H9 (cell line): ENCODE results near the gene IRF4. TPM values are rescaled to one million over a fixed set of nuclear protein-coding genes. Genes with fewer than 3 reads are reported as not detected.

Experiments
- DNase-seq: peaks from one replicate; pipeline ENCODE4 v3.0.0-alpha.2; 2017
- H2AFZ ChIP-seq: one replicate; pipeline ENCODE4 v1.6.1; 2013; ENCODE audit warnings: mild to moderate bottlenecking, low read length, control low read depth, moderate library complexity
- H2AK5ac ChIP-seq: 2 replicates; pipeline ENCODE4 v1.6.1; 2013; ENCODE audit warnings: low read length, control low read depth, mixed read lengths; ENCODE audit not compliant: insufficient read length
- H2BK120ac ChIP-seq: one replicate; pipeline ENCODE4 v1.6.1; 2013; ENCODE audit warnings: low read depth, mild to moderate bottlenecking, low read length, control low read depth, inconsistent platforms; ENCODE audit not compliant: poor library complexity, severe bottlenecking
- H2BK12ac ChIP-seq: 2 replicates; pipeline ENCODE4 v1.6.1; 2013; ENCODE audit warnings: low read length, control low read depth, mixed read lengths, low read depth; ENCODE audit not compliant: insufficient read length
- H2BK15ac ChIP-seq: 2 replicates; pipeline ENCODE4 v1.6.1; 2013; ENCODE audit warnings: low read depth, low read length, control low read depth
- H2BK20ac ChIP-seq: one replicate; pipeline ENCODE4 v1.6.1; 2013; ENCODE audit warnings: low read depth, mild to moderate bottlenecking, low read length, control low read depth, inconsistent platforms; ENCODE audit not compliant: poor library complexity, severe bottlenecking
- H2BK5ac ChIP-seq: 2 replicates; pipeline ENCODE4 v1.6.1; 2013; ENCODE audit warnings: low read length, control low read depth, mixed read lengths; ENCODE audit not compliant: insufficient read length
- H3K14ac ChIP-seq: 2 replicates; pipeline ENCODE4 v1.6.1; 2013; ENCODE audit warnings: low read length, control low read depth; ENCODE audit not compliant: insufficient read depth
- H3K18ac ChIP-seq: 2 replicates; pipeline ENCODE4 v1.6.1; 2013; ENCODE audit warnings: low read depth, mild to moderate bottlenecking, mixed read lengths, low read length, control low read depth; ENCODE audit not compliant: insufficient read length
- H3K23ac ChIP-seq: 2 replicates; pipeline ENCODE4 v1.6.1; 2013; ENCODE audit warnings: low read length, control low read depth, mixed read lengths, low read depth; ENCODE audit not compliant: insufficient read length
- H3K23me2 ChIP-seq: 2 replicates; pipeline ENCODE4 v1.6.1; 2013; ENCODE audit warnings: low read depth, mild to moderate bottlenecking, mixed read lengths, low read length, control low read depth; ENCODE audit not compliant: insufficient read length, poor library complexity, severe bottlenecking
- H3K27ac ChIP-seq: 2 replicates; pipeline ENCODE4 v1.5.1; 2013; ENCODE audit warnings: low read length, control low read depth, mixed read lengths, low read depth; ENCODE audit not compliant: insufficient read length
- H3K27me3 ChIP-seq: 2 replicates; pipeline ENCODE4 v1.6.1; 2013; ENCODE audit warnings: low read length, control low read depth, inconsistent platforms; ENCODE audit not compliant: insufficient read depth
- H3K4ac ChIP-seq: 2 replicates; pipeline ENCODE4 v1.6.1; 2013; ENCODE audit warnings: low read depth, mild to moderate bottlenecking, control low read depth, inconsistent platforms, low read length, moderate library complexity
- H3K4me1 ChIP-seq: 2 replicates; pipeline ENCODE4 v1.6.1; 2013; ENCODE audit warnings: low read length, control low read depth, inconsistent platforms; ENCODE audit not compliant: insufficient read depth
- H3K4me2 ChIP-seq: 2 replicates; pipeline ENCODE4 v1.6.1; 2013; ENCODE audit warnings: low read length, control low read depth, mixed read lengths; ENCODE audit not compliant: insufficient read length, insufficient read depth
- H3K56ac ChIP-seq: 2 replicates; pipeline ENCODE4 v1.6.1; 2013; ENCODE audit warnings: low read depth, mild to moderate bottlenecking, mixed read lengths, low read length, control low read depth; ENCODE audit not compliant: insufficient read length
- H3K79me1 ChIP-seq: 2 replicates; pipeline ENCODE4 v1.6.1; 2013; ENCODE audit warnings: low read depth, mild to moderate bottlenecking, moderate library complexity, low read length, control low read depth, inconsistent platforms; ENCODE audit not compliant: insufficient read depth, poor library complexity, severe bottlenecking
- H3K79me2 ChIP-seq: 2 replicates; pipeline ENCODE4 v1.6.1; 2013; ENCODE audit warnings: low read length, control low read depth, inconsistent platforms; ENCODE audit not compliant: insufficient read depth
- H3K9ac ChIP-seq: 2 replicates; pipeline ENCODE4 v1.6.1; 2013; ENCODE audit warnings: low read length, control low read depth, mixed read lengths; ENCODE audit not compliant: insufficient read length; ENCODE audit errors: extremely low read depth
- H3K9me3 ChIP-seq: one replicate; pipeline ENCODE4 v1.6.1; 2013; ENCODE audit warnings: low read depth, low read length, inconsistent platforms; ENCODE audit not compliant: control insufficient read depth
- H3T11ph ChIP-seq: one replicate; pipeline ENCODE4 v1.6.1; 2013; ENCODE audit warnings: mild to moderate bottlenecking, low read length, control low read depth, inconsistent platforms
- H4K20me1 ChIP-seq: one replicate; pipeline ENCODE4 v1.6.1; 2013; ENCODE audit not compliant: control insufficient read depth, insufficient read length, insufficient read depth
- H4K5ac ChIP-seq: 2 replicates; pipeline ENCODE4 v1.6.1; 2013; ENCODE audit warnings: low read depth, mild to moderate bottlenecking, mixed read lengths, low read length, control low read depth; ENCODE audit not compliant: insufficient read length
- H4K8ac ChIP-seq: replicated peaks from 2 replicates; pipeline ENCODE4 v1.6.1; 2013; ENCODE audit warnings: low read length, control low read depth, mixed read lengths, low read depth; ENCODE audit not compliant: insufficient read length
- H4K91ac ChIP-seq: 2 replicates; pipeline ENCODE4 v1.6.1; 2013; ENCODE audit warnings: low read depth, mild to moderate bottlenecking, moderate library complexity, mixed read lengths, low read length, control low read depth; ENCODE audit not compliant: insufficient read length
- H3K27ac Mint-ChIP-seq, 3 experiments: 2 replicates in 2 of 3; 3 replicates in 1 of 3; pipeline ENCODE4 v1.8.0; 2020 to 2021; ENCODE audit warnings: mixed read lengths in 3 of 3, mild to moderate bottlenecking in 1 of 3, moderate library complexity in 1 of 3
- H3K27me3 Mint-ChIP-seq: 2 replicates; pipeline ENCODE4 v1.8.0; 2021; ENCODE audit warnings: low read depth, mild to moderate bottlenecking, moderate library complexity, mixed read lengths
- H3K36me3 Mint-ChIP-seq, 3 experiments: 2 replicates in 2 of 3; 3 replicates in 1 of 3; pipeline ENCODE4 v1.8.0; 2020 to 2021; ENCODE audit warnings: low read depth in 3 of 3, mixed read lengths in 3 of 3; ENCODE audit not compliant: insufficient read depth in 1 of 3
- H3K4me1 Mint-ChIP-seq, 2 experiments: 2 replicates each; pipeline ENCODE4 v1.8.0; 2020; ENCODE audit warnings: mixed read lengths in 2 of 2
- H3K4me3 Mint-ChIP-seq, 2 experiments: 2 replicates in 1 of 2; 3 replicates in 1 of 2; pipeline ENCODE4 v1.8.0; 2020 to 2021; ENCODE audit warnings: mild to moderate bottlenecking in 2 of 2, mixed read lengths in 2 of 2, moderate library complexity in 1 of 2
- H3K9me3 Mint-ChIP-seq, 2 experiments: 2 replicates in 1 of 2; 3 replicates in 1 of 2; pipeline ENCODE4 v1.8.0; 2020; ENCODE audit warnings: mild to moderate bottlenecking in 2 of 2, mixed read lengths in 2 of 2, moderate library complexity in 1 of 2
- CTCF ChIP-seq: fragments of 200-600 bp; sonication (generic); conservative IDR thresholded peaks from 3 replicates; pipeline ENCODE4 v1.8.0; 2021; ENCODE audit warnings: antibody characterized with exemption, mild to moderate bottlenecking
- WGBS: extraction: QIAGEN DNeasy Blood & Tissue Kit; methylation state at CpG from one replicate; pipeline ENCODE4 v1.1.7; 2013; ENCODE audit warnings: missing lambda C conversion rate, low lambda C conversion rate, mixed read lengths; ENCODE audit not compliant: insufficient read length; ENCODE audit errors: extremely low coverage; 5-methylcytosine and 5-hydroxymethylcytosine counted together
- total RNA-seq: library from RNA; stranded (reverse); gene quantifications from 2 replicates; pipeline ENCODE4 v1.2.1, GENCODE V29; 2021

IRF4 gene
- total RNA-seq, 1 experiment from 2014 or later, result 0.31 TPM

DNA sequence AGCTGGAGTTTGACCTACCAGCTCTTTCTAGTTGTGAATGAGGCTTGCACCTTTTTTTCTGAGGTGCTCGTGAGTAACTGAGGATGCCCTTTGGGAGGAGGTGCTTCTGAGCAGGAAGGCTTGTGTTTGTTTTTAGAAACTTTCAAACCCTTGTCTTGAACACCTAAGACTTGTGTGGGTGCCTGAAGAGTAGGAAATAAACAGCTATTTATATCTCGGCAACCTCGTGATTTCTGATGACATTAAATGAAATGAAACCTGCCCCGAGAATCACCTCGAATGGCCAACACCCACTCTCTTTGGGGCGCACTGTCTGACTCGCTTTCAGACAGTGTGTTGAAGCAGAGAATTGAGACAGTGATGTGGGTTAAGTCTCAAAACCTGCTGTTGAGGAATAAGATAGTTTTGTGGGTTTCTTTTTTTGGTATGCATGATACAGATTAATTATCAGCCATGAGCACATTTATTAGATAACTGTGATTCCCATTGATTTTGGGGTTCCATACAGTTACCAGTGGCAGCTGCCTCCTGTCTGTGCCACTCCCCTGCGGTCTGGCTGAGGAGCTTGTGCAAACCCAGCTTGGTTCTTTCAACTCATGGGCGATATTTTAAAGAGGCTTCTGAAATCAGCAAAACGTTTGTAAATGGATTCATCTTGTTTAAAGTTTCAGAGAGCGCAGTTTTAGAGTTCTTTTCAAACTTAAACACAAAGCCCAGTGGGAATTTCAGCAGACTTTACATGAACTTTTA is 8.4 kb downstream of the IRF4 start:
- H2BK15ac ChIP-seq, result no peak overlapping the region
- H4K8ac ChIP-seq, result no peak overlapping the region
- no peaks in the 10 kb centered on the region for H3K79me1 ChIP-seq
- no peak overlapping the region for H3K27ac ChIP-seq
- no peak overlapping the region for H2BK20ac ChIP-seq
- H2BK120ac ChIP-seq, result no peak overlapping the region
- no peak overlapping the region for H2BK12ac ChIP-seq
- H2BK5ac ChIP-seq, result no peak overlapping the region
- H3K9me3 Mint-ChIP-seq, result peaks cover 0 to 3% of the 10 kb centered on the region in 2 experiments; a peak in 2 of 5 replicates
- no peak overlapping the region for H3K56ac ChIP-seq
- H2AK5ac ChIP-seq, result no peak overlapping the region
- H3K23ac ChIP-seq, result no peak overlapping the region
- H3K27me3 Mint-ChIP-seq, result peaks cover 47% of the 10 kb centered on the region
- H3K18ac ChIP-seq, result no peak overlapping the region
- no peaks in the 10 kb centered on the region; a peak in 2 of 7 replicates for H3K36me3 Mint-ChIP-seq
- no peak overlapping the region for H3T11ph ChIP-seq
- H3K9ac ChIP-seq, result no peak overlapping the region
- H3K14ac ChIP-seq, result no peak overlapping the region
- H3K4me2 ChIP-seq, result no peak overlapping the region
- H4K5ac ChIP-seq, result no peak overlapping the region
- H3K4ac ChIP-seq, result no peak overlapping the region
- no peak overlapping the region for H3K27ac Mint-ChIP-seq
- H3K4me3 Mint-ChIP-seq, result no peak overlapping the region
- no peak for TF ChIP-seq CTCF
- H3K23me2 ChIP-seq, result no peaks in the 10 kb centered on the region
- WGBS, result no CpG with 5 or more reads among the region's 11 CpGs
- no peaks in the 10 kb centered on the region for H3K9me3 ChIP-seq
- no peak overlapping the region for H4K91ac ChIP-seq
- H2AFZ ChIP-seq, result no peak overlapping the region
- DNase-seq, result no peak
- H4K20me1 ChIP-seq, result no peaks in the 10 kb centered on the region
- no peaks in the 10 kb centered on the region for H3K4me1 Mint-ChIP-seq
- no peaks in the 10 kb centered on the region for H3K4me1 ChIP-seq
- peaks cover under 1% of the 10 kb centered on the region; the same call in 1 of the 2 replicates for H3K27me3 ChIP-seq
- H3K79me2 ChIP-seq, result no peaks in the 10 kb centered on the region
